DMS53 treated with DMSO at 0.1 percent for 48 hours (cell line): ENCODE data around the gene CHD1.
A peak's percentile ranks its signal among the peaks of the same experiment; 100 is the strongest.

Source experiments
- DNase-seq: peaks from one replicate; lab custom pipeline; 2025; ENCODE audit not compliant: unreplicated experiment; lab: John Stamatoyannopoulos, UW

Gene CHD1

GRCh38 chr5:98936948-98937715 is 8.3 kb upstream of the CHD1 start:
- DNase-seq = no peak

GRCh38 chr5:98935206-98935605 is 6.4 kb upstream of the CHD1 start:
- DNase-seq = no peak

- DNase-seq = no peak
These were observed 5.7 kb upstream of the CHD1 start for GRCh38 chr5:98934546-98934945.

- DNase-seq = no peak
These were observed 4.8 kb upstream of the CHD1 start for GRCh38 chr5:98933445-98934072.

- DNase-seq = no peak
These were observed 2.4 kb upstream of the CHD1 start for GRCh38 chr5:98930972-98931762.

- no peak for DNase-seq
These were observed 997 bp upstream of the CHD1 start for GRCh38 chr5:98929710-98930298.

GRCh38 chr5:98927989-98928872 is 576 bp downstream of the CHD1 start:
- DNase-seq = peak; percentile 12

- DNase-seq = no peak
These were observed 1.4 kb downstream of the CHD1 start for GRCh38 chr5:98927242-98927988.

- no peak for DNase-seq
These were observed 4.8 kb downstream of the CHD1 start for GRCh38 chr5:98923966-98924365.

GRCh38 chr5:98921947-98922505 is 6.8 kb downstream of the CHD1 start:
- no peak for DNase-seq

- no peak for DNase-seq
These were observed 11.4 kb downstream of the CHD1 start for GRCh38 chr5:98917433-98917832.

GRCh38 chr5:98916540-98916939 is 12.3 kb downstream of the CHD1 start:
- no peak for DNase-seq

- no peak for DNase-seq
These were observed 14.9 kb downstream of the CHD1 start for GRCh38 chr5:98913911-98914310.

- DNase-seq = no peak
These were observed 17.3 kb downstream of the CHD1 start for GRCh38 chr5:98911280-98912040.

- no peak for DNase-seq
These were observed 19.4 kb downstream of the CHD1 start for GRCh38 chr5:98909363-98909762.

- no peak for DNase-seq
These were observed 20.9 kb downstream of the CHD1 start for GRCh38 chr5:98907951-98908350.

- DNase-seq = no peak
These were observed 22.0 kb downstream of the CHD1 start for GRCh38 chr5:98906756-98907355.
